GM23338 (cell line): ENCODE results near the gene B4GALNT2. TPM values are rescaled to one million over a fixed set of nuclear protein-coding genes. Genes with fewer than 3 reads are reported as not detected.

Experiments
- ATAC-seq: fragments of 200-7000 bp; cut with Tn5 transposase; 3 replicates; pipeline ENCODE4 v1.9.1; 2020
- DNase-seq: peaks from one replicate; pipeline ENCODE4 v3.0.0-alpha.2; 2015; ENCODE audit warnings: low spot score
- H2AFZ ChIP-seq: fragments of 200-600 bp; sonication (generic); 2 replicates; pipeline ENCODE4 v1.8.0; 2016; ENCODE audit warnings: antibody characterized with exemption, mild to moderate bottlenecking, moderate library complexity
- H3F3A ChIP-seq: fragments of 200-600 bp; sonication (generic); replicated peaks from 2 replicates; pipeline ENCODE4 v1.8.0; 2017; ENCODE audit warnings: antibody characterized with exemption, mixed run types, low read depth
- H3K27ac ChIP-seq: fragments of 200-600 bp; sonication (generic); 2 replicates; pipeline ENCODE4 v1.6.1; 2016; ENCODE audit warnings: low read depth
- H3K27me3 ChIP-seq: fragments of 200-600 bp; sonication (generic); 2 replicates; pipeline ENCODE4 v1.8.0; 2016; ENCODE audit warnings: mild to moderate bottlenecking, mixed run types, moderate library complexity; ENCODE audit not compliant: insufficient read depth
- H3K36me3 ChIP-seq: fragments of 200-600 bp; sonication (generic); 2 replicates; pipeline ENCODE4 v1.8.0; 2016; ENCODE audit warnings: mild to moderate bottlenecking; ENCODE audit not compliant: insufficient read depth
- H3K4me1 ChIP-seq: fragments of 200-600 bp; sonication (generic); 2 replicates; pipeline ENCODE4 v1.8.0; 2016; ENCODE audit warnings: mild to moderate bottlenecking, moderate library complexity; ENCODE audit not compliant: insufficient read depth
- H3K4me2 ChIP-seq: fragments of 200-600 bp; sonication (generic); 2 replicates; pipeline ENCODE4 v1.7.1; 2017; ENCODE audit warnings: mixed run types
- H3K4me3 ChIP-seq: fragments of 200-600 bp; sonication (generic); 2 replicates; pipeline ENCODE4 v1.6.1; 2016; ENCODE audit warnings: mixed run types
- H3K79me2 ChIP-seq: fragments of 200-600 bp; sonication (generic); replicated peaks from 2 replicates; pipeline ENCODE4 v1.8.0; 2017; ENCODE audit warnings: mild to moderate bottlenecking; ENCODE audit not compliant: insufficient read depth
- H3K9me2 ChIP-seq: fragments of 200-600 bp; sonication (generic); 2 replicates; pipeline ENCODE4 v1.8.0; 2017; ENCODE audit not compliant: insufficient read depth
- H4K20me1 ChIP-seq: fragments of 200-600 bp; sonication (generic); replicated peaks from 2 replicates; pipeline ENCODE4 v1.8.0; 2017; ENCODE audit warnings: mild to moderate bottlenecking; ENCODE audit not compliant: insufficient read depth
- H3K27ac Mint-ChIP-seq: 2 replicates; pipeline ENCODE4 v1.8.0; 2020; ENCODE audit warnings: inconsistent platforms, mild to moderate bottlenecking, moderate library complexity, mixed read lengths
- H3K27me3 Mint-ChIP-seq: 3 replicates; pipeline ENCODE4 v1.8.0; 2022; ENCODE audit warnings: low read depth, mild to moderate bottlenecking, moderate library complexity, mixed read lengths, inconsistent platforms; ENCODE audit not compliant: insufficient read depth, poor library complexity
- H3K36me3 Mint-ChIP-seq: 3 replicates; pipeline ENCODE4 v1.8.0; 2021; ENCODE audit warnings: low read depth, mild to moderate bottlenecking, inconsistent platforms, moderate library complexity, mixed read lengths
- H3K4me1 Mint-ChIP-seq: 3 replicates; pipeline ENCODE4 v1.8.0; 2020; ENCODE audit warnings: mild to moderate bottlenecking, inconsistent platforms, mixed read lengths
- H3K4me3 Mint-ChIP-seq: 3 replicates; pipeline ENCODE4 v1.8.0; 2021; ENCODE audit warnings: moderate library complexity, mild to moderate bottlenecking, inconsistent platforms, mixed read lengths
- H3K9me3 Mint-ChIP-seq: 3 replicates; pipeline ENCODE4 v1.8.0; 2020; ENCODE audit warnings: moderate library complexity, mild to moderate bottlenecking, inconsistent platforms, mixed read lengths
- CREB1 ChIP-seq: fragments of 250-450 bp; sonication (Bioruptor Pico); IDR thresholded peaks from 2 replicates; pipeline ENCODE4 v1.5.0; 2020; ENCODE audit warnings: low read depth, mild to moderate bottlenecking, moderate library complexity
- EZH2 ChIP-seq: fragments of 200-600 bp; sonication (generic); IDR thresholded peaks from one replicate; pipeline ENCODE4 v1.8.0; 2017; ENCODE audit warnings: antibody characterized with exemption, mild to moderate bottlenecking, low read depth; ENCODE audit not compliant: unreplicated experiment
- ZNF331 ChIP-seq: fragments of 250-450 bp; sonication (Bioruptor Pico); IDR thresholded peaks from 2 replicates; pipeline ENCODE4 v1.5.0; 2020; ENCODE audit warnings: low read depth, mild to moderate bottlenecking, moderate library complexity
- polyA plus RNA-seq: library from polyadenylated mRNA; unstranded; fragments of >200 nt; fragmentation: Nextera tagmentation; extraction: Ambion mirVana; gene quantifications from 2 replicates; pipeline ENCODE4 v1.2.1, GENCODE V29; 2016
- total RNA-seq: library from RNA; depleted of rRNA; stranded (reverse); fragments of >200 nt; shearing (Covaris generic); gene quantifications from 2 replicates; pipeline ENCODE4 v1.2.3, GENCODE V29; 2014; rRNA removed

Gene B4GALNT2
- total and polyA plus RNA-seq, 2 experiments from 2014 or later: not detected

DNA sequence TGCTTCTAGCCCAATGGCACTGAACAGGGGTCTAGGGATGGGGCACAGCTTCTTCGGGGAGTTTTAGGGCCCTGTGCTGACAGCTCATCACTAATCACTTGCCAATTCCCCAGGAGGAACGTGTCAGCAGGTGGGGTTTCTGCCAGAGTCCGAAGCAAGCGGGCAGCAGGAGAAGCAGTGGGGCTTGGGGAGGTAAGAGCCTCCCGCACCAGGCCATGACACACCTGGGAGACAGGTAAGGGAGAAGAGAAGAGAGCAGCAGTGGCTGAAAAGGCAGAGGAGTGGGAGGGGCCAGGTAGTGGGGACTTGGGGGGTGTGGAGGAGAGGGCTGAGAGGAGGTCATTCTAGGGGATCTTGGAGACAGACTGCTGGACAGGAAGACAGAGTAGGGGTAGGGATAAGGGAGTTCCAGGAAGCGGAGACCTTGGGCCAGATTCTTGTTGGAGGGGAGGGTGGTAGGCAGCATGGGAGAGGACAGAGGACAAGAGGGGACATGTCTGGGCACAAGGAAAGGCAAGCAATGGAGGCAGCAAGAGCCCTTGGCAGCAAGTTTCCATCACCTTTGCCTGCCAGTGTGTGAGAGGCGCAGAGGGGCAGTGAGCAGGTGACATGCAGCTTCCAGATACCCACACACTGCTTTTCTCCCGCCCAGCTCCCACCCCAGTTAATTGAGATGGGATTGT is 93.1 kb downstream of the B4GALNT2 start:
- Histone ChIP-seq H2AFZ (no peak overlapping the region), H3F3A (0 out of 2 replicates have a peak, but pooled peaks cover 6% of the 10 kb centered on the region), H3K36me3 (no peaks in the 10 kb centered on the region), H4K20me1 (no peaks in the 10 kb centered on the region), H3K9me2 (no peaks in the 10 kb centered on the region), H3K27ac (no peak overlapping the region), H3K4me2 (no peak overlapping the region), H3K79me2 (no peaks in the 10 kb centered on the region), H3K4me1 (peaks cover 14% of the 10 kb centered on the region), H3K27me3 (peaks cover 82% of the 10 kb centered on the region), H3K4me3 (peak overlapping the region; percentile 70; the same call in 1 of the 2 replicates)
- Mint-ChIP-seq H3K4me3 (no peak overlapping the region), H3K27ac (no peak overlapping the region), H3K4me1 (peaks cover 15% of the 10 kb centered on the region), H3K36me3 (no peaks in the 10 kb centered on the region; the same call in 2 of the 3 replicates), H3K27me3 (peaks cover 71% of the 10 kb centered on the region), H3K9me3 (no peaks in the 10 kb centered on the region)
- no peak for DNase-seq
- TF ChIP-seq EZH2 (peak; percentile 4), ZNF331 (CRISPR knock-in tag) (no peak), CREB1 (no peak)
- no peak for ATAC-seq

Other genes starting within 250 kb of the B4GALNT2 start
- 123 and 157 TPM in 2 replicates for gene ATP5MC1, start 240.0 kb upstream of the B4GALNT2 start, total RNA-seq
- 450 and 456 TPM in 2 replicates for gene ATP5MC1, start 240.0 kb upstream of the B4GALNT2 start, polyA plus RNA-seq
- 74.1 and 78.5 TPM in 2 replicates for gene UBE2Z, start 224.4 kb upstream of the B4GALNT2 start, total RNA-seq
- gene UBE2Z, start 224.4 kb upstream of the B4GALNT2 start, polyA plus RNA-seq: 30.1 and 34.1 TPM in 2 replicates
- gene SNF8, start 187.9 kb upstream of the B4GALNT2 start, total RNA-seq: 88.5 and 114 TPM in 2 replicates
- gene SNF8, start 187.9 kb upstream of the B4GALNT2 start, polyA plus RNA-seq: 103 and 113 TPM in 2 replicates
- gene GIP, start 164.2 kb upstream of the B4GALNT2 start, total RNA-seq: not detected in 2 replicates
- gene GIP, start 164.2 kb upstream of the B4GALNT2 start, polyA plus RNA-seq: 0.43 and 1.3 TPM in 2 replicates
- 231 and 249 TPM in 2 replicates for gene IGF2BP1, start 135.4 kb upstream of the B4GALNT2 start, total RNA-seq
- 66.1 and 68.6 TPM in 2 replicates for gene IGF2BP1, start 135.4 kb upstream of the B4GALNT2 start, polyA plus RNA-seq
- 0.42 TPM in 1 of 2 replicates, not detected in the other for gene GNGT2, start 77.8 kb downstream of the B4GALNT2 start, total RNA-seq
- gene GNGT2, start 77.8 kb downstream of the B4GALNT2 start, polyA plus RNA-seq: 0.56 and 1.5 TPM in 2 replicates
- gene ABI3, start 77.9 kb downstream of the B4GALNT2 start, total RNA-seq: 1.2 and 3.0 TPM in 2 replicates
- 1.8 and 2.4 TPM in 2 replicates for gene ABI3, start 77.9 kb downstream of the B4GALNT2 start, polyA plus RNA-seq
- 2.2 and 2.4 TPM in 2 replicates for gene PHOSPHO1, start 98.0 kb downstream of the B4GALNT2 start, total RNA-seq
- 0.38 and 0.71 TPM in 2 replicates for gene PHOSPHO1, start 98.0 kb downstream of the B4GALNT2 start, polyA plus RNA-seq
- gene ZNF652, start 229.5 kb downstream of the B4GALNT2 start, total RNA-seq: 50.1 and 54.5 TPM in 2 replicates
- 34.9 and 36.2 TPM in 2 replicates for gene ZNF652, start 229.5 kb downstream of the B4GALNT2 start, polyA plus RNA-seq